ENCODE results near the gene DSC3. TPM values are rescaled to one million over a fixed set of nuclear protein-coding genes. Genes with fewer than 3 reads are reported as not detected.

DSC3 gene
- polyA plus RNA-seq (2013, experiment 1 of 2; ENCODE audit: insufficient read length) = 0.02 TPM
- 0.38 TPM for polyA plus RNA-seq (2013, experiment 2 of 2; ENCODE audit: insufficient read length)

- no peak for DNase-seq
Measured at GRCh38 chr18:31042406-31043181, at the start of gene DSC3. DSC3 (minus strand) TSS chr18:31042742; CDS start chr18:31042660, 82 bp downstream.

- DNase-seq = no peak
Measured at GRCh38 chr18:31091350-31091749, 48.8 kb upstream of the DSC3 start.

- DNase-seq = no peak
Measured at GRCh38 chr18:31088532-31088931, 46.0 kb upstream of the DSC3 start.

- DNase-seq = no peak
Measured at GRCh38 chr18:31079973-31080372, 37.4 kb upstream of the DSC3 start.

- DNase-seq = no peak
Measured at GRCh38 chr18:31077878-31078277, 35.3 kb upstream of the DSC3 start.

GRCh38 chr18:31072175-31072574 lies 29.6 kb upstream of the DSC3 start:
- DNase-seq = no peak

GRCh38 chr18:31070206-31070605 lies 27.7 kb upstream of the DSC3 start:
- no peak for DNase-seq

GRCh38 chr18:31066266-31066665 lies 23.7 kb upstream of the DSC3 start:
- DNase-seq = no peak

- DNase-seq = no peak
Measured at GRCh38 chr18:31065036-31065773, 22.7 kb upstream of the DSC3 start.

- no peak for DNase-seq
Measured at GRCh38 chr18:31064130-31064529, 21.6 kb upstream of the DSC3 start.

- DNase-seq = no peak
Measured at GRCh38 chr18:31061945-31062344, 19.4 kb upstream of the DSC3 start.

- no peak for DNase-seq
Measured at GRCh38 chr18:31058897-31059296, 16.4 kb upstream of the DSC3 start.

GRCh38 chr18:31057917-31058316 lies 15.4 kb upstream of the DSC3 start:
- DNase-seq = no peak

GRCh38 chr18:31057051-31057450 lies 14.5 kb upstream of the DSC3 start:
- DNase-seq = no peak

- no peak for DNase-seq
Measured at GRCh38 chr18:31056296-31056695, 13.8 kb upstream of the DSC3 start.

GRCh38 chr18:31050635-31051034 lies 8.1 kb upstream of the DSC3 start:
- DNase-seq = no peak

GRCh38 chr18:31049189-31049588 lies 6.6 kb upstream of the DSC3 start:
- no peak for DNase-seq

- no peak for DNase-seq
Measured at GRCh38 chr18:31048216-31048615, 5.7 kb upstream of the DSC3 start.

GRCh38 chr18:31046916-31047315 lies 4.4 kb upstream of the DSC3 start:
- no peak for DNase-seq

- DNase-seq = no peak
Measured at GRCh38 chr18:31045599-31045998, 3.1 kb upstream of the DSC3 start.

GRCh38 chr18:31044926-31045325 lies 2.4 kb upstream of the DSC3 start:
- DNase-seq = no peak

- no peak for DNase-seq
Measured at GRCh38 chr18:31043709-31044108, 1.2 kb upstream of the DSC3 start.

GRCh38 chr18:31042084-31042405 lies 497 bp downstream of the DSC3 start:
- no peak for DNase-seq

All from fibroblast of skin of scalp (primary cell).